K562 (cell line): ENCODE data around the gene LNX2. TPM values are rescaled to one million over a fixed set of nuclear protein-coding genes. Genes with fewer than 3 reads are reported as not detected.

Source experiments
- ATAC-seq: fragments of 200-7000 bp; cut with Tn5 transposase; 3 replicates; pipeline ENCODE4 v1.9.1; 2020; ENCODE audit warnings: moderate library complexity
- BruUV-seq: library from RNA; stranded (reverse); fragments of 400-500 nt; replicated peaks from 2 replicates; lab custom pipeline; 2021; lab: Mats Ljungman, UMichigan
- CTCF ChIA-PET: fragments of 300-600 bp; formaldehyde crosslinking; extraction: SDS; loops from one replicate; lab custom pipeline; 2021; ENCODE audit warnings: low intra/inter-chr PET ratio; lab: Yijun Ruan, JAX
- POLR2A ChIA-PET: fragments of 300-600, 350-650 bp; sonication (Branson Sonifier 250); formaldehyde crosslinking; extraction: SDS; loops from one replicate; lab custom pipeline; 2021; ENCODE audit warnings: antibody characterized with exemption, inconsistent platforms; lab: Yijun Ruan, JAX
- DNase-seq, 4 experiments: peaks; one replicate each; pipeline versions ENCODE4 v3.0.0 to v3.0.0-alpha.2; 2011 to 2018; ENCODE audit warnings: low spot score in 3 of 4, mixed read lengths in 3 of 4; ENCODE audit errors: extremely low read depth in 1 of 4
- FAIRE-seq: peaks from 2 replicates; lab custom pipeline; 2011; peaks lifted over from hg19 to GRCh38; lab: Jason Lieb, UNC
- H2AFZ ChIP-seq: 2 replicates; pipeline ENCODE4 v1.6.0; 2011; ENCODE audit warnings: low read depth, low read length, control low read depth, inconsistent platforms
- H3K27ac ChIP-seq: fragments of 200-600 bp; 3 replicates; pipeline ENCODE4 v1.8.0; 2011; ENCODE audit warnings: low read depth, mild to moderate bottlenecking, control low read depth, inconsistent platforms, low read length, moderate library complexity, mixed read lengths; ENCODE audit errors: extremely low read depth
- H3K27me3 ChIP-seq, 2 experiments: fragments of 300-600 bp in 1 of 2; 2 replicates in 1 of 2; 3 replicates in 1 of 2; pipeline versions ENCODE4 v1.6.0 to v1.8.0; 2011; ENCODE audit warnings: inconsistent platforms in 2 of 2, low read length in 2 of 2, mild to moderate bottlenecking in 1 of 2, mixed read lengths in 1 of 2, moderate library complexity in 1 of 2; ENCODE audit not compliant: control insufficient read depth in 2 of 2, insufficient read depth in 2 of 2
- H3K36me3 ChIP-seq: fragments of 300-600 bp; 3 replicates; pipeline ENCODE4 v1.8.0; 2011; ENCODE audit warnings: mild to moderate bottlenecking, low read length, inconsistent platforms; ENCODE audit not compliant: control insufficient read depth, insufficient read depth
- H3K4me1 ChIP-seq, 2 experiments: fragments of 200-600 bp in 1 of 2; replicated peaks in 1 of 2; 2 replicates in 1 of 2; 3 replicates in 1 of 2; pipeline versions ENCODE4 v1.5.1 to v1.8.0; 2011; ENCODE audit warnings: inconsistent platforms in 2 of 2, low read length in 2 of 2, mild to moderate bottlenecking in 1 of 2, mixed read lengths in 1 of 2, moderate library complexity in 1 of 2; ENCODE audit not compliant: control insufficient read depth in 2 of 2, insufficient read depth in 2 of 2
- H3K4me2 ChIP-seq: 2 replicates; pipeline ENCODE4 v1.6.1; 2011; ENCODE audit warnings: low read length, control low read depth, inconsistent platforms, mixed read lengths; ENCODE audit not compliant: insufficient read depth
- H3K4me3 ChIP-seq: fragments of 200-600 bp; sonication (generic), shearing (Covaris generic); 2 replicates; pipeline ENCODE4 v1.5.1; 2016; ENCODE audit warnings: control low read depth, inconsistent platforms
- H3K79me2 ChIP-seq: fragments of 200-600 bp; 3 replicates; pipeline ENCODE4 v1.8.0; 2011; ENCODE audit warnings: low read length, inconsistent platforms; ENCODE audit not compliant: control insufficient read depth, insufficient read depth
- H3K9ac ChIP-seq, 2 experiments: 2 replicates each; pipeline versions ENCODE4 v1.6.0 to v1.6.1; 2011; ENCODE audit warnings: low read depth in 2 of 2, low read length in 2 of 2, control low read depth in 1 of 2, inconsistent platforms in 1 of 2, mild to moderate bottlenecking in 1 of 2, mixed read lengths in 1 of 2; ENCODE audit not compliant: insufficient read depth in 1 of 2
- H3K9me1 ChIP-seq: one replicate; pipeline ENCODE4 v1.6.0; 2011; ENCODE audit warnings: inconsistent platforms, mild to moderate bottlenecking, low read length, moderate library complexity; ENCODE audit not compliant: control insufficient read depth, insufficient read depth
- H3K9me3 ChIP-seq: replicated peaks from 2 replicates; pipeline ENCODE4 v1.5.1; 2011; ENCODE audit warnings: low read depth, low read length, inconsistent platforms; ENCODE audit not compliant: control insufficient read depth, insufficient read depth
- H4K20me1 ChIP-seq: replicated peaks from 2 replicates; pipeline ENCODE4 v1.6.1; 2011; ENCODE audit warnings: low read length, inconsistent platforms, mixed read lengths; ENCODE audit not compliant: control insufficient read depth, insufficient read depth
- BMI1 ChIP-seq: fragments of 150-350 bp; IDR thresholded peaks from 2 replicates; pipeline ENCODE4 v1.6.1; 2014; ENCODE audit warnings: low read length
- CREM ChIP-seq: IDR thresholded peaks from 2 replicates; pipeline ENCODE4 v1.6.1; 2014; ENCODE audit warnings: antibody characterized with exemption, low read depth
- ZNF124 ChIP-seq: sonication (generic); formaldehyde crosslinking; IDR thresholded peaks from 2 replicates; pipeline ENCODE4 v1.8.1; 2022; ENCODE audit warnings: missing genetic modification reagents
- ZNF282 ChIP-seq: sonication (generic); formaldehyde crosslinking; IDR thresholded peaks from 2 replicates; pipeline ENCODE4 v1.8.1; 2023; ENCODE audit warnings: missing genetic modification reagents
- ZNF79 ChIP-seq: fragments of 250-450 bp; sonication (Bioruptor Pico); IDR thresholded peaks from 2 replicates; pipeline ENCODE4 v1.4.0; 2020; ENCODE audit warnings: low read depth, mild to moderate bottlenecking, moderate library complexity
- WGBS: fragments of 100-300 bp; shearing (Covaris generic); methylation state at CpG from one replicate; pipeline ENCODE4 v1.1.6; 2016; ENCODE audit warnings: low coverage, mixed read lengths; ENCODE audit not compliant: insufficient coverage; ENCODE audit errors: missing lambda C conversion rate; 5-methylcytosine and 5-hydroxymethylcytosine counted together
- in situ Hi-C: fragments of 300-500 bp; cut with MboI; formaldehyde crosslinking; loops from 4 replicates; pipeline ENCODE4 v1.15.0; 2018; ENCODE audit warnings: inconsistent platforms, mixed read lengths
- intact Hi-C: fragments of 100-400 bp; cut with micrococcal nuclease; formaldehyde crosslinking; loops from 2 replicates; pipeline ENCODE4 v1.14.2; 2022
- polyA plus RNA-seq, 8 experiments: library from polyadenylated mRNA; depleted of rRNA in 4 of 8; stranded (reverse) in 5 of 8; unstranded in 3 of 8; fragments of >200 nt; fragmentation: Nextera tagmentation in 2 of 8; fragmentation: Illumina TruSeq in 1 of 8; extraction: Ambion mirVana in 2 of 8; extraction: Trizol in 1 of 8; gene quantifications; 2 replicates each; pipeline versions ENCODE4 v1.2.1 to v1.2.3, GENCODE V29; 2011 to 2014; ENCODE audit warnings: inconsistent platforms in 1 of 8, missing spikeins in 1 of 8
- total RNA-seq, 7 experiments: library from RNA; depleted of rRNA in 6 of 7; stranded (reverse); fragments of >200 nt in 6 of 7; fragmentation: Illumina TruSeq in 2 of 7; extraction: Trizol in 2 of 7; gene quantifications; 2 replicates each; pipeline versions ENCODE4 v1.2.1 to v1.2.3, GENCODE V29; 2011 to 2021; ENCODE audit warnings: low replicate concordance in 1 of 7
- TF ChIP-seq, protein P1 (sequence below): sonication (generic); IDR thresholded peaks from 2 replicates; pipeline ENCODE4 v1.6.1; 2016

LNX2 gene
- total and polyA plus RNA-seq, 9 of the 15 experiments (the other 6 are each of a cell fraction or from before 2014, with no cell fraction given), result 1.5 to 5.5 (median 4.0) TPM

- peaks cover 10% of the 10 kb centered on the region; the same call in 1 of the 3 replicates for H3K36me3 ChIP-seq
- peaks cover 12% of the 10 kb centered on the region for H3K79me2 ChIP-seq
- no peak for DNase-seq
- FAIRE-seq, result no peak
- intact Hi-C loops (no loop called here), in situ Hi-C loops (no loop called here)
- ChIA-PET POLR2A (interaction anchor here (1.2 kb wide), 1 partner anchor 24 kb away, joined by 3 read pairs; the partner anchor contains the start of gene LNX2), CTCF (no interaction called here)
- no peak overlapping the region for H3K4me2 ChIP-seq
- no peaks in the 10 kb centered on the region for H3K27me3 ChIP-seq
- no peak overlapping the region for H2AFZ ChIP-seq
- H3K27ac ChIP-seq, result no peak overlapping the region
- H3K9me3 ChIP-seq, result no peaks in the 10 kb centered on the region
- no TSS peak for BruUV-seq
- no peak for ATAC-seq
- H3K4me1 ChIP-seq, result peaks cover 0 to 12% of the 10 kb centered on the region in 2 experiments; a peak in 4 of 5 replicates
- H4K20me1 ChIP-seq, result no peaks in the 10 kb centered on the region
- H3K9me1 ChIP-seq, result no peaks in the 10 kb centered on the region
- 0% methylated on average over 1 of the region's 1 CpG for WGBS
- H3K9ac ChIP-seq, result no peak overlapping the region
- no peak for TF ChIP-seq ZNF79
- H3K4me3 ChIP-seq, result no peak overlapping the region
Observed at GRCh38 chr13:27644302-27644701, 24.0 kb upstream of the LNX2 start.

GRCh38 chr13:27643334-27644132 is 23.2 kb upstream of the LNX2 start:
- H3K4me2 ChIP-seq, result peak overlapping the region; percentile 7; the same call in 1 of the 2 replicates
- no peak overlapping the region for H3K9ac ChIP-seq
- no peak for TF ChIP-seq ZNF124 (CRISPR knock-in tag)
- no peak for TF ChIP-seq CREM
- TF ChIP-seq ZNF282 (CRISPR knock-in tag), result no peak
- TF ChIP-seq BMI1, result no peak
- TF ChIP-seq, protein P1, sequence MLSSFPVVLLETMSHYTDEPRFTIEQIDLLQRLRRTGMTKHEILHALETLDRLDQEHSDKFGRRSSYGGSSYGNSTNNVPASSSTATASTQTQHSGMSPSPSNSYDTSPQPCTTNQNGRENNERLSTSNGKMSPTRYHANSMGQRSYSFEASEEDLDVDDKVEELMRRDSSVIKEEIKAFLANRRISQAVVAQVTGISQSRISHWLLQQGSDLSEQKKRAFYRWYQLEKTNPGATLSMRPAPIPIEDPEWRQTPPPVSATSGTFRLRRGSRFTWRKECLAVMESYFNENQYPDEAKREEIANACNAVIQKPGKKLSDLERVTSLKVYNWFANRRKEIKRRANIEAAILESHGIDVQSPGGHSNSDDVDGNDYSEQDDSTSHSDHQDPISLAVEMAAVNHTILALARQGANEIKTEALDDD, result peak; percentile 25; the same call in 1 of the 2 replicates
- H3K27ac ChIP-seq, result no peak overlapping the region
- peaks cover 14% of the 10 kb centered on the region for H3K79me2 ChIP-seq
- in situ Hi-C loops (no loop called here), intact Hi-C loops (no loop called here)
- POLR2A ChIA-PET, result interaction anchor here (1.0 to 1.2 kb wide), 2 partner anchors 11 to 23 kb away, joined by 3 read pairs; partner anchors contain the start of gene LNX2
- H3K4me1 ChIP-seq, result peaks cover 0 to 12% of the 10 kb centered on the region in 2 experiments; a peak in 4 of 5 replicates
- H2AFZ ChIP-seq, result 0 out of 2 replicates have a peak overlapping the region, but pooled peaks have one; percentile 14
- FAIRE-seq (peak; percentile 37), DNase-seq (no peak), ATAC-seq (no peak)
- H3K9me1 ChIP-seq, result no peaks in the 10 kb centered on the region
- BruUV-seq, result no TSS peak
- no peaks in the 10 kb centered on the region for H3K9me3 ChIP-seq
- CTCF ChIA-PET, result no interaction called here
- no peak overlapping the region for H3K4me3 ChIP-seq
- H3K27me3 ChIP-seq, result no peaks in the 10 kb centered on the region
- peaks cover 4% of the 10 kb centered on the region; the same call in 1 of the 3 replicates for H3K36me3 ChIP-seq
- H4K20me1 ChIP-seq, result no peaks in the 10 kb centered on the region
- 15% methylated on average over 5 of the region's 5 CpGs for WGBS
